H9 (cell line): ENCODE measurements around the gene TOPORS. TPM values are rescaled to one million over a fixed set of nuclear protein-coding genes. Genes with fewer than 3 reads are reported as not detected.

Source experiments
- DNase-seq: peaks from one replicate; pipeline ENCODE4 v3.0.0-alpha.2; 2017
- H2AFZ ChIP-seq: one replicate; pipeline ENCODE4 v1.6.1; 2013; ENCODE audit warnings: mild to moderate bottlenecking, low read length, control low read depth, moderate library complexity
- H2AK5ac ChIP-seq: 2 replicates; pipeline ENCODE4 v1.6.1; 2013; ENCODE audit warnings: low read length, control low read depth, mixed read lengths; ENCODE audit not compliant: insufficient read length
- H2BK120ac ChIP-seq: one replicate; pipeline ENCODE4 v1.6.1; 2013; ENCODE audit warnings: low read depth, mild to moderate bottlenecking, low read length, control low read depth, inconsistent platforms; ENCODE audit not compliant: poor library complexity, severe bottlenecking
- H2BK12ac ChIP-seq: 2 replicates; pipeline ENCODE4 v1.6.1; 2013; ENCODE audit warnings: low read length, control low read depth, mixed read lengths, low read depth; ENCODE audit not compliant: insufficient read length
- H2BK15ac ChIP-seq: 2 replicates; pipeline ENCODE4 v1.6.1; 2013; ENCODE audit warnings: low read depth, low read length, control low read depth
- H2BK20ac ChIP-seq: one replicate; pipeline ENCODE4 v1.6.1; 2013; ENCODE audit warnings: low read depth, mild to moderate bottlenecking, low read length, control low read depth, inconsistent platforms; ENCODE audit not compliant: poor library complexity, severe bottlenecking
- H2BK5ac ChIP-seq: 2 replicates; pipeline ENCODE4 v1.6.1; 2013; ENCODE audit warnings: low read length, control low read depth, mixed read lengths; ENCODE audit not compliant: insufficient read length
- H3K14ac ChIP-seq: 2 replicates; pipeline ENCODE4 v1.6.1; 2013; ENCODE audit warnings: low read length, control low read depth; ENCODE audit not compliant: insufficient read depth
- H3K18ac ChIP-seq: 2 replicates; pipeline ENCODE4 v1.6.1; 2013; ENCODE audit warnings: low read depth, mild to moderate bottlenecking, mixed read lengths, low read length, control low read depth; ENCODE audit not compliant: insufficient read length
- H3K23ac ChIP-seq: 2 replicates; pipeline ENCODE4 v1.6.1; 2013; ENCODE audit warnings: low read length, control low read depth, mixed read lengths, low read depth; ENCODE audit not compliant: insufficient read length
- H3K23me2 ChIP-seq: 2 replicates; pipeline ENCODE4 v1.6.1; 2013; ENCODE audit warnings: low read depth, mild to moderate bottlenecking, mixed read lengths, low read length, control low read depth; ENCODE audit not compliant: insufficient read length, poor library complexity, severe bottlenecking
- H3K27ac ChIP-seq: 2 replicates; pipeline ENCODE4 v1.5.1; 2013; ENCODE audit warnings: low read length, control low read depth, mixed read lengths, low read depth; ENCODE audit not compliant: insufficient read length
- H3K27me3 ChIP-seq: 2 replicates; pipeline ENCODE4 v1.6.1; 2013; ENCODE audit warnings: low read length, control low read depth, inconsistent platforms; ENCODE audit not compliant: insufficient read depth
- H3K4ac ChIP-seq: 2 replicates; pipeline ENCODE4 v1.6.1; 2013; ENCODE audit warnings: low read depth, mild to moderate bottlenecking, control low read depth, inconsistent platforms, low read length, moderate library complexity
- H3K4me1 ChIP-seq: 2 replicates; pipeline ENCODE4 v1.6.1; 2013; ENCODE audit warnings: low read length, control low read depth, inconsistent platforms; ENCODE audit not compliant: insufficient read depth
- H3K4me2 ChIP-seq: 2 replicates; pipeline ENCODE4 v1.6.1; 2013; ENCODE audit warnings: low read length, control low read depth, mixed read lengths; ENCODE audit not compliant: insufficient read length, insufficient read depth
- H3K56ac ChIP-seq: 2 replicates; pipeline ENCODE4 v1.6.1; 2013; ENCODE audit warnings: low read depth, mild to moderate bottlenecking, mixed read lengths, low read length, control low read depth; ENCODE audit not compliant: insufficient read length
- H3K79me1 ChIP-seq: 2 replicates; pipeline ENCODE4 v1.6.1; 2013; ENCODE audit warnings: low read depth, mild to moderate bottlenecking, moderate library complexity, low read length, control low read depth, inconsistent platforms; ENCODE audit not compliant: insufficient read depth, poor library complexity, severe bottlenecking
- H3K79me2 ChIP-seq: 2 replicates; pipeline ENCODE4 v1.6.1; 2013; ENCODE audit warnings: low read length, control low read depth, inconsistent platforms; ENCODE audit not compliant: insufficient read depth
- H3K9ac ChIP-seq: 2 replicates; pipeline ENCODE4 v1.6.1; 2013; ENCODE audit warnings: low read length, control low read depth, mixed read lengths; ENCODE audit not compliant: insufficient read length; ENCODE audit errors: extremely low read depth
- H3K9me3 ChIP-seq: one replicate; pipeline ENCODE4 v1.6.1; 2013; ENCODE audit warnings: low read depth, low read length, inconsistent platforms; ENCODE audit not compliant: control insufficient read depth
- H3T11ph ChIP-seq: one replicate; pipeline ENCODE4 v1.6.1; 2013; ENCODE audit warnings: mild to moderate bottlenecking, low read length, control low read depth, inconsistent platforms
- H4K20me1 ChIP-seq: one replicate; pipeline ENCODE4 v1.6.1; 2013; ENCODE audit not compliant: control insufficient read depth, insufficient read length, insufficient read depth
- H4K5ac ChIP-seq: 2 replicates; pipeline ENCODE4 v1.6.1; 2013; ENCODE audit warnings: low read depth, mild to moderate bottlenecking, mixed read lengths, low read length, control low read depth; ENCODE audit not compliant: insufficient read length
- H4K8ac ChIP-seq: replicated peaks from 2 replicates; pipeline ENCODE4 v1.6.1; 2013; ENCODE audit warnings: low read length, control low read depth, mixed read lengths, low read depth; ENCODE audit not compliant: insufficient read length
- H4K91ac ChIP-seq: 2 replicates; pipeline ENCODE4 v1.6.1; 2013; ENCODE audit warnings: low read depth, mild to moderate bottlenecking, moderate library complexity, mixed read lengths, low read length, control low read depth; ENCODE audit not compliant: insufficient read length
- H3K27ac Mint-ChIP-seq, 3 experiments: 2 replicates in 2 of 3; 3 replicates in 1 of 3; pipeline ENCODE4 v1.8.0; 2020 to 2021; ENCODE audit warnings: mixed read lengths in 3 of 3, mild to moderate bottlenecking in 1 of 3, moderate library complexity in 1 of 3
- H3K27me3 Mint-ChIP-seq: 2 replicates; pipeline ENCODE4 v1.8.0; 2021; ENCODE audit warnings: low read depth, mild to moderate bottlenecking, moderate library complexity, mixed read lengths
- H3K36me3 Mint-ChIP-seq, 3 experiments: 2 replicates in 2 of 3; 3 replicates in 1 of 3; pipeline ENCODE4 v1.8.0; 2020 to 2021; ENCODE audit warnings: low read depth in 3 of 3, mixed read lengths in 3 of 3; ENCODE audit not compliant: insufficient read depth in 1 of 3
- H3K4me1 Mint-ChIP-seq, 2 experiments: 2 replicates each; pipeline ENCODE4 v1.8.0; 2020; ENCODE audit warnings: mixed read lengths in 2 of 2
- H3K4me3 Mint-ChIP-seq, 2 experiments: 2 replicates in 1 of 2; 3 replicates in 1 of 2; pipeline ENCODE4 v1.8.0; 2020 to 2021; ENCODE audit warnings: mild to moderate bottlenecking in 2 of 2, mixed read lengths in 2 of 2, moderate library complexity in 1 of 2
- H3K9me3 Mint-ChIP-seq, 2 experiments: 2 replicates in 1 of 2; 3 replicates in 1 of 2; pipeline ENCODE4 v1.8.0; 2020; ENCODE audit warnings: mild to moderate bottlenecking in 2 of 2, mixed read lengths in 2 of 2, moderate library complexity in 1 of 2
- WGBS: extraction: QIAGEN DNeasy Blood & Tissue Kit; methylation state at CpG from one replicate; pipeline ENCODE4 v1.1.7; 2013; ENCODE audit warnings: missing lambda C conversion rate, low lambda C conversion rate, mixed read lengths; ENCODE audit not compliant: insufficient read length; ENCODE audit errors: extremely low coverage; 5-methylcytosine and 5-hydroxymethylcytosine counted together
- total RNA-seq: library from RNA; stranded (reverse); gene quantifications from 2 replicates; pipeline ENCODE4 v1.2.1, GENCODE V29; 2021
- TF ChIP-seq, protein P1 (sequence below): fragments of 200-600 bp; sonication (generic); conservative IDR thresholded peaks from 3 replicates; pipeline ENCODE4 v1.8.0; 2021; ENCODE audit warnings: antibody characterized with exemption, mild to moderate bottlenecking

The TOPORS gene
- total RNA-seq, 1 experiment from 2014 or later: 31.9 TPM

DNA sequence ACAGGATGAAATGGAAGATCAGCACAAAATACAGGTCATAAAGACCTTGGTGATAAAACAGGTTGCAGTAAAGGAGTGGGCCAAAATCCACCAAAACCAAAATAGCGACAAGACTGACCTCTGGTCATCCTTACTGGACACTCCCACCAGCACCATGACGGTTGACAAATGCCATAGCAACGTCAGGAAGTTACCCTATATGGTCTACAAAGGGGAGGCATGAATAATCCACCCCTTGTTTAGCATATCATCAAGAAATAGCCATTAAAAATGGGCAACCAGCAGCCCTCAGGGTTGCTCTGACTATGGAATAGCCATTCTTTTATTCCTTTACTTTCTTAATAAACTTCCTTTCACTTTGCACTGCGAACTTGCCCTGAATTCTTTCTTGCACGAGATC, 26.6 kb upstream of the TOPORS start:
- Histone ChIP-seq H4K20me1 (no peaks in the 10 kb centered on the region), H3K79me2 (no peaks in the 10 kb centered on the region), H3K56ac (no peak overlapping the region), H3K27ac (no peak overlapping the region), H4K91ac (no peak overlapping the region), H2BK5ac (no peak overlapping the region), H3K79me1 (no peaks in the 10 kb centered on the region), H3K9ac (no peak overlapping the region), H3K9me3 (no peaks in the 10 kb centered on the region), H3K18ac (no peak overlapping the region), H4K5ac (no peak overlapping the region), H3T11ph (no peak overlapping the region), H3K23ac (no peak overlapping the region), H3K4me1 (peaks cover 3% of the 10 kb centered on the region; the same call in 1 of the 2 replicates), H2BK15ac (no peak overlapping the region), H2BK12ac (no peak overlapping the region), H2BK120ac (no peak overlapping the region), H2BK20ac (no peak overlapping the region), H2AFZ (no peak overlapping the region), H3K4ac (no peak overlapping the region), H3K27me3 (no peaks in the 10 kb centered on the region), H3K23me2 (no peaks in the 10 kb centered on the region), H3K14ac (no peak overlapping the region), H3K4me2 (no peak overlapping the region), H4K8ac (no peak overlapping the region), H2AK5ac (no peak overlapping the region)
- TF ChIP-seq, protein P1, sequence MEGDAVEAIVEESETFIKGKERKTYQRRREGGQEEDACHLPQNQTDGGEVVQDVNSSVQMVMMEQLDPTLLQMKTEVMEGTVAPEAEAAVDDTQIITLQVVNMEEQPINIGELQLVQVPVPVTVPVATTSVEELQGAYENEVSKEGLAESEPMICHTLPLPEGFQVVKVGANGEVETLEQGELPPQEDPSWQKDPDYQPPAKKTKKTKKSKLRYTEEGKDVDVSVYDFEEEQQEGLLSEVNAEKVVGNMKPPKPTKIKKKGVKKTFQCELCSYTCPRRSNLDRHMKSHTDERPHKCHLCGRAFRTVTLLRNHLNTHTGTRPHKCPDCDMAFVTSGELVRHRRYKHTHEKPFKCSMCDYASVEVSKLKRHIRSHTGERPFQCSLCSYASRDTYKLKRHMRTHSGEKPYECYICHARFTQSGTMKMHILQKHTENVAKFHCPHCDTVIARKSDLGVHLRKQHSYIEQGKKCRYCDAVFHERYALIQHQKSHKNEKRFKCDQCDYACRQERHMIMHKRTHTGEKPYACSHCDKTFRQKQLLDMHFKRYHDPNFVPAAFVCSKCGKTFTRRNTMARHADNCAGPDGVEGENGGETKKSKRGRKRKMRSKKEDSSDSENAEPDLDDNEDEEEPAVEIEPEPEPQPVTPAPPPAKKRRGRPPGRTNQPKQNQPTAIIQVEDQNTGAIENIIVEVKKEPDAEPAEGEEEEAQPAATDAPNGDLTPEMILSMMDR: no peak
- Mint-ChIP-seq H3K27me3 (peaks cover 1% of the 10 kb centered on the region; the same call in 1 of the 2 replicates), H3K4me1 (peaks cover 3 to 10% of the 10 kb centered on the region in 2 experiments; a peak in 3 of 4 replicates), H3K27ac (no peak overlapping the region), H3K36me3 (no peaks in the 10 kb centered on the region), H3K4me3 (no peak overlapping the region), H3K9me3 (no peaks in the 10 kb centered on the region)
- DNase-seq: no peak
- no CpG with 5 or more reads among the region's 5 CpGs for WGBS
